Keratinocyte (primary cell): Measurements from ENCODE around the gene MYL12A. TPM values are rescaled to one million over a fixed set of nuclear protein-coding genes. Genes with fewer than 3 reads are reported as not detected.

Source experiments
- DNase-seq: peaks from one replicate; pipeline ENCODE4 v3.0.0-alpha.2; 2011; ENCODE audit warnings: low read depth, missing footprints, low spot score
- FAIRE-seq: peaks from 2 replicates; lab custom pipeline; 2011; peaks lifted over from hg19 to GRCh38; lab: Jason Lieb, UNC
- H2AFZ ChIP-seq: 2 replicates; pipeline ENCODE4 v1.6.0; 2012; ENCODE audit warnings: low read length, control low read depth, inconsistent platforms; ENCODE audit not compliant: control insufficient read depth
- H3K27ac ChIP-seq: 2 replicates; pipeline ENCODE4 v1.5.1; 2011; ENCODE audit warnings: low read length; ENCODE audit not compliant: control insufficient read depth, insufficient read depth
- H3K27me3 ChIP-seq: 3 replicates; pipeline ENCODE4 v1.6.0; 2011; ENCODE audit warnings: low read length; ENCODE audit not compliant: control insufficient read depth, insufficient read depth; ENCODE audit errors: extremely low read depth
- H3K36me3 ChIP-seq, 2 experiments: 2 replicates in 1 of 2; 3 replicates in 1 of 2; pipeline ENCODE4 v1.5.1; 2011; ENCODE audit warnings: low read length in 2 of 2, mild to moderate bottlenecking in 1 of 2; ENCODE audit not compliant: control insufficient read depth in 2 of 2, insufficient read depth in 2 of 2; ENCODE audit errors: extremely low read depth in 1 of 2
- H3K4me1 ChIP-seq: 3 replicates; pipeline ENCODE4 v1.5.1; 2011; ENCODE audit warnings: low read length; ENCODE audit not compliant: control insufficient read depth, insufficient read depth; ENCODE audit errors: extremely low read depth
- H3K4me2 ChIP-seq: 3 replicates; pipeline ENCODE4 v1.6.0; 2011; ENCODE audit warnings: low read depth, low read length; ENCODE audit not compliant: control insufficient read depth, insufficient read depth; ENCODE audit errors: extremely low read depth
- H3K4me3 ChIP-seq, 3 experiments: fragments of 200-600 bp in 1 of 3; sonication (generic) in 1 of 3; 2 replicates in 2 of 3; 3 replicates in 1 of 3; pipeline ENCODE4 v1.5.1; 2011 to 2016; ENCODE audit warnings: low read length in 3 of 3, mild to moderate bottlenecking in 3 of 3, control low read depth in 2 of 3, inconsistent platforms in 1 of 3, low read depth in 1 of 3, mixed read lengths in 1 of 3, mixed run types in 1 of 3, moderate library complexity in 1 of 3; ENCODE audit not compliant: control insufficient read depth in 2 of 3, insufficient read depth in 2 of 3; ENCODE audit errors: extremely low read depth in 1 of 3
- H3K79me2 ChIP-seq: 2 replicates; pipeline ENCODE4 v1.6.0; 2012; ENCODE audit warnings: low read length; ENCODE audit not compliant: control insufficient read depth, insufficient read depth
- H3K9ac ChIP-seq: 3 replicates; pipeline ENCODE4 v1.6.0; 2011; ENCODE audit warnings: low read length; ENCODE audit not compliant: control insufficient read depth, insufficient read depth; ENCODE audit errors: extremely low read depth
- H3K9me1 ChIP-seq: 3 replicates; pipeline ENCODE4 v1.6.0; 2011; ENCODE audit warnings: low read length; ENCODE audit not compliant: control insufficient read depth, insufficient read depth; ENCODE audit errors: extremely low read depth
- H3K9me3 ChIP-seq: 2 replicates; pipeline ENCODE4 v1.5.1; 2012; ENCODE audit warnings: low read depth, low read length; ENCODE audit not compliant: control insufficient read depth
- H4K20me1 ChIP-seq: 3 replicates; pipeline ENCODE4 v1.6.0; 2011; ENCODE audit warnings: low read length; ENCODE audit not compliant: control insufficient read depth, insufficient read depth; ENCODE audit errors: extremely low read depth
- CTCF ChIP-seq, 3 experiments: IDR thresholded peaks in 1 of 3; conservative IDR thresholded peaks in 1 of 3; optimal IDR thresholded peaks in 1 of 3; 2 replicates in 2 of 3; 3 replicates in 1 of 3; pipeline versions ENCODE3 to v1.5.1; 2011; ENCODE audit warnings: low read length in 3 of 3, mild to moderate bottlenecking in 3 of 3, moderate library complexity in 2 of 3, control low read depth in 1 of 3, inconsistent platforms in 1 of 3; ENCODE audit not compliant: insufficient read depth in 2 of 3; ENCODE audit errors: extremely low read depth in 1 of 3
- EZH2 ChIP-seq: IDR thresholded peaks from one replicate; pipeline ENCODE4 v1.6.1; 2012; ENCODE audit warnings: inconsistent platforms, mild to moderate bottlenecking, low read length, moderate library complexity
- dilution Hi-C: fragments of 300-500 bp; cut with MboI; formaldehyde crosslinking; loops from one replicate; pipeline ENCODE4 v1.7.0; 2020; ENCODE audit warnings: low sequenced_read_pairs; ENCODE audit not compliant: extremely low pct_ligation_motif_present
- polyA plus RNA-seq, 5 experiments: library from polyadenylated mRNA; depleted of rRNA in 3 of 5; stranded (reverse) in 3 of 5; stranded (forward) in 1 of 5; unstranded in 1 of 5; fragments of >200 nt; gene quantifications; 1 replicate in 1 of 5; 2 replicates in 3 of 5; 3 replicates in 1 of 5; pipeline versions ENCODE4 v1.2.1 to v1.2.3, GENCODE V29; 2011 to 2012; ENCODE audit warnings: missing spikeins in 2 of 5, low read depth in 1 of 5, low replicate concordance in 1 of 5

The MYL12A gene
- polyA plus RNA-seq, 1 donor (not counting 4 experiments of a cell fraction or from before 2014, with no cell fraction given), result 759 TPM

- H2AFZ ChIP-seq, result no peak overlapping the region
- no peak overlapping the region for H3K27ac ChIP-seq
- H3K9me3 ChIP-seq, result no peaks in the 10 kb centered on the region
- H3K36me3 ChIP-seq, result peaks cover 0 to 10% of the 10 kb centered on the region in 2 experiments
- TF ChIP-seq EZH2 (no peak), CTCF (optimal IDR thresholded peaks at IDR 0.05 in 1 of 3, IDR thresholded peaks at IDR 0.05 in 1 of 3, conservative IDR thresholded peaks at IDR 0.05 in 1 of 3; ENCODE audit: extremely low read depth in 1 of 3, insufficient read depth in 2 of 3, low read length in 3 of 3) (no peak)
- peaks cover 75% of the 10 kb centered on the region for H3K79me2 ChIP-seq
- H3K4me3 ChIP-seq, result peak overlapping the region; percentile 78 to 98 (median 88)
- H3K9me1 ChIP-seq, result peaks cover 15% of the 10 kb centered on the region
- no peak overlapping the region for H3K9ac ChIP-seq
- no peaks in the 10 kb centered on the region for H3K27me3 ChIP-seq
- peaks cover 59% of the 10 kb centered on the region for H4K20me1 ChIP-seq
- peak overlapping the region; percentile 96 for H3K4me2 ChIP-seq
- peaks cover 60% of the 10 kb centered on the region for H3K4me1 ChIP-seq
- DNase-seq (no peak), FAIRE-seq (no peak)
- dilution Hi-C loops, result no loop called here
These were observed 16.8 kb downstream of the MYL12A start for GRCh38 chr18:3264362-3264761.

GRCh38 chr18:3265564-3266033 lies 18.0 kb downstream of the MYL12A start:
- Histone ChIP-seq H3K36me3 (peaks cover 0 to 10% of the 10 kb centered on the region in 2 experiments), H3K79me2 (peaks cover 87% of the 10 kb centered on the region), H3K9ac (peak overlapping the region; percentile 37), H3K27ac (peak overlapping the region; percentile 78), H3K9me3 (no peaks in the 10 kb centered on the region), H3K9me1 (peaks cover 18% of the 10 kb centered on the region), H4K20me1 (peaks cover 71% of the 10 kb centered on the region), H3K27me3 (no peaks in the 10 kb centered on the region), H3K4me2 (peak overlapping the region; percentile 96), H3K4me3 (peak overlapping the region in 2 of 3 experiments; percentile 46 to 58), H2AFZ (no peak overlapping the region), H3K4me1 (peaks cover 64% of the 10 kb centered on the region)
- FAIRE-seq (no peak), DNase-seq (no peak)
- dilution Hi-C loops, result no loop called here
- no peak for TF ChIP-seq CTCF (optimal IDR thresholded peaks at IDR 0.05 in 1 of 3, IDR thresholded peaks at IDR 0.05 in 1 of 3, conservative IDR thresholded peaks at IDR 0.05 in 1 of 3; ENCODE audit: extremely low read depth in 1 of 3, insufficient read depth in 2 of 3, low read length in 3 of 3)
